Adrenal gland (tissue), 5 donors: ENCODE data around the gene PPP1R17.

ENCODE experiments used
- CTCF ChIP-seq, 6 experiments: fragments of 450-650 bp in 4 of 6; fragments of 200-600 bp in 2 of 6; sonication (generic) in 1 of 6; IDR thresholded peaks; 1 replicate in 5 of 6; 2 replicates in 1 of 6; pipeline versions ENCODE4 v1.5.1 to v1.8.0; 2016 to 2021; ENCODE audit warnings: antibody characterized with exemption in 6 of 6, mild to moderate bottlenecking in 2 of 6, moderate library complexity in 1 of 6
- POLR2A ChIP-seq, 2 donors: fragments of 450-650 bp; IDR thresholded peaks; one replicate each; pipeline ENCODE4 v1.6.1; 2017; ENCODE audit warnings: antibody characterized with exemption in 2 of 2, mild to moderate bottlenecking in 2 of 2, moderate library complexity in 1 of 2
- donor health status: DM: no; HTN: no; CAD: no.

- TF ChIP-seq CTCF (IDR thresholded peaks at IDR 0.05) = no peak
- no peak for TF ChIP-seq POLR2A (IDR thresholded peaks at IDR 0.05)
Observed at GRCh38 chr7:31710171-31710570, 23.2 kb downstream of the PPP1R17 start.
